ENCODE results near the gene SLC9A5.

SLC9A5 gene

GRCh38 chr16:67311607-67312488 lies 63.1 kb downstream of the SLC9A5 start:
- DNase-seq (ENCODE audit: low spot score), result no peak

GRCh38 chr16:67312719-67313118 lies 63.9 kb downstream of the SLC9A5 start:
- DNase-seq (ENCODE audit: low spot score), result no peak

GRCh38 chr16:67317853-67318252 lies 69.1 kb downstream of the SLC9A5 start:
- DNase-seq (ENCODE audit: low spot score), result no peak

All from left forelimb (tissue), 1 donor.